SIG-M5 (cell line): ENCODE results near the gene GPATCH8.

ENCODE experiments used
- DNase-seq: peaks from one replicate; lab custom pipeline; 2025; lab: John Stamatoyannopoulos, UW

The GPATCH8 gene

GRCh38 chr17:44353672-44354331, 149.4 kb downstream of the GPATCH8 start:
- DNase-seq: no peak

GRCh38 chr17:44352828-44353671, 150.2 kb downstream of the GPATCH8 start:
- DNase-seq: no peak

- DNase-seq: no peak
Observed at GRCh38 chr17:44351961-44352827, 151.0 kb downstream of the GPATCH8 start.

GRCh38 chr17:44351464-44351863, 151.7 kb downstream of the GPATCH8 start:
- no peak for DNase-seq

GRCh38 chr17:44350733-44351226, 152.4 kb downstream of the GPATCH8 start:
- no peak for DNase-seq

GRCh38 chr17:44349553-44350070, 153.6 kb downstream of the GPATCH8 start:
- DNase-seq: no peak

GRCh38 chr17:44348988-44349364, 154.2 kb downstream of the GPATCH8 start:
- DNase-seq: no peak

- DNase-seq: peak; percentile 92
Observed at GRCh38 chr17:44348234-44348987, 154.8 kb downstream of the GPATCH8 start.
